Measurements from ENCODE around the gene CDC45.

- TF ChIP-seq, protein P1, sequence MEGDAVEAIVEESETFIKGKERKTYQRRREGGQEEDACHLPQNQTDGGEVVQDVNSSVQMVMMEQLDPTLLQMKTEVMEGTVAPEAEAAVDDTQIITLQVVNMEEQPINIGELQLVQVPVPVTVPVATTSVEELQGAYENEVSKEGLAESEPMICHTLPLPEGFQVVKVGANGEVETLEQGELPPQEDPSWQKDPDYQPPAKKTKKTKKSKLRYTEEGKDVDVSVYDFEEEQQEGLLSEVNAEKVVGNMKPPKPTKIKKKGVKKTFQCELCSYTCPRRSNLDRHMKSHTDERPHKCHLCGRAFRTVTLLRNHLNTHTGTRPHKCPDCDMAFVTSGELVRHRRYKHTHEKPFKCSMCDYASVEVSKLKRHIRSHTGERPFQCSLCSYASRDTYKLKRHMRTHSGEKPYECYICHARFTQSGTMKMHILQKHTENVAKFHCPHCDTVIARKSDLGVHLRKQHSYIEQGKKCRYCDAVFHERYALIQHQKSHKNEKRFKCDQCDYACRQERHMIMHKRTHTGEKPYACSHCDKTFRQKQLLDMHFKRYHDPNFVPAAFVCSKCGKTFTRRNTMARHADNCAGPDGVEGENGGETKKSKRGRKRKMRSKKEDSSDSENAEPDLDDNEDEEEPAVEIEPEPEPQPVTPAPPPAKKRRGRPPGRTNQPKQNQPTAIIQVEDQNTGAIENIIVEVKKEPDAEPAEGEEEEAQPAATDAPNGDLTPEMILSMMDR (conservative IDR thresholded peaks at IDR 0.05; ENCODE audit: low read length), result no peak
- no peak for TF ChIP-seq EZH2phosphoT487 (IDR thresholded peaks at IDR 0.05; ENCODE audit: borderline replicate concordance, low read depth, low read length)
Observed at GRCh38 chr22:19499880-19500242, 20.1 kb downstream of the CDC45 start.
